Activated T-cell treated with anti-CD3 and anti-CD28 coated beads, Interleukin-2, amount 50 U/mL, for 24 hours (primary cell): Measurements from ENCODE around the gene PAQR5.
"Not testable (repeated sequence)": the region's sequence is repeated elsewhere in the genome, so short reads cannot be mapped to it uniquely, and the experiment has no call there.

Experiments
- DNase-seq: peaks from one replicate; pipeline ENCODE4 v3.0.0-alpha.2; 2020
- H3K27ac Mint-ChIP-seq: 2 replicates; pipeline ENCODE4 v1.8.0; 2020; ENCODE audit warnings: mild to moderate bottlenecking, mixed read lengths
- H3K27me3 Mint-ChIP-seq: 2 replicates; pipeline ENCODE4 v1.8.0; 2020; ENCODE audit warnings: mixed read lengths
- H3K36me3 Mint-ChIP-seq: 2 replicates; pipeline ENCODE4 v1.8.0; 2020; ENCODE audit warnings: low read depth, mixed read lengths
- H3K4me1 Mint-ChIP-seq: 2 replicates; pipeline ENCODE4 v1.8.0; 2020; ENCODE audit warnings: low read depth, mixed read lengths
- H3K4me3 Mint-ChIP-seq: 2 replicates; pipeline ENCODE4 v1.8.0; 2020; ENCODE audit warnings: mild to moderate bottlenecking, moderate library complexity, mixed read lengths
- H3K9me3 Mint-ChIP-seq: 2 replicates; pipeline ENCODE4 v1.8.0; 2020; ENCODE audit warnings: mixed read lengths

PAQR5 gene

DNA sequence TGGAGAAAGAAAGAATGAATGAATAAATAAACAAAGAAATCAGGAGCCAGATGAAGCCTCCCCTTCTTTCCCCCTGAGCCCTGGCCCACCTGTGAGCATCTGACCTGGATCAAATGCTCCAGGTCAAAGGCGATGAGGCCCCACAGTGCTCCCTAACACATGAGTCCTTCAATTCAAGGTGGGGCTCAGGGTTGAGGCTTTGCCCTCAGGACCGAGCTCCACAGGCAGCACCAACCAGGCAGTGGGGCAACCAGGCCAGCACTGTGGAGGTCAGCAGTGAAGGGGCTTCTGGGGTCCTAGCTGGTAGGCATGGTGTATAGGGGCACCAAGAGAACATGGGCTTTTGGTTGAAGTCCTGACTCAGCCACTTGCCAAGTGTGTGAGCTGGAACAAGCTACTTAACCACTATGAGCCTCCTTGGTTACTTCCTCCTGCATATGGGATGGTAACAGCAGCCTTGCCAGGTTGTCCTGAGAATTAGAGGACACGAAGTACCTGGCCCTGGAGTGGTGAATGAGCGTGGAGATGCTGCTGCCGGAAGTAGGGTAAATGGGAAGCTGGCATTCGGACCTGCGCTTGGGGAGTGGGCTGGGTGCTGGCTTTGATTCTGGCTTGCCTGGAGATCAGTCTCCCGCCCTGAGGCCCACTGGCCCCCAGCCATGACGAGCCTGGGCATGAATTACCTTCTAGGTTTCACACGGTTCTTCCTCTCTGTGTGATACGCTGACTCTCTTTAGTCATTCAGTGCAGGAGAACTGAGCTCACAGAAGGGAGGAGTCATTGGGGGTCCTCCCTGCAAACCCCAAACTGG is 10.0 kb upstream of the PAQR5 start:
- Mint-ChIP-seq H3K4me3 (no peak overlapping the region), H3K4me1 (no peaks in the 10 kb centered on the region), H3K9me3 (no peaks in the 10 kb centered on the region), H3K27ac (no peak overlapping the region), H3K36me3 (no peaks in the 10 kb centered on the region), H3K27me3 (no peaks in the 10 kb centered on the region)
- DNase-seq, result no peak

DNA sequence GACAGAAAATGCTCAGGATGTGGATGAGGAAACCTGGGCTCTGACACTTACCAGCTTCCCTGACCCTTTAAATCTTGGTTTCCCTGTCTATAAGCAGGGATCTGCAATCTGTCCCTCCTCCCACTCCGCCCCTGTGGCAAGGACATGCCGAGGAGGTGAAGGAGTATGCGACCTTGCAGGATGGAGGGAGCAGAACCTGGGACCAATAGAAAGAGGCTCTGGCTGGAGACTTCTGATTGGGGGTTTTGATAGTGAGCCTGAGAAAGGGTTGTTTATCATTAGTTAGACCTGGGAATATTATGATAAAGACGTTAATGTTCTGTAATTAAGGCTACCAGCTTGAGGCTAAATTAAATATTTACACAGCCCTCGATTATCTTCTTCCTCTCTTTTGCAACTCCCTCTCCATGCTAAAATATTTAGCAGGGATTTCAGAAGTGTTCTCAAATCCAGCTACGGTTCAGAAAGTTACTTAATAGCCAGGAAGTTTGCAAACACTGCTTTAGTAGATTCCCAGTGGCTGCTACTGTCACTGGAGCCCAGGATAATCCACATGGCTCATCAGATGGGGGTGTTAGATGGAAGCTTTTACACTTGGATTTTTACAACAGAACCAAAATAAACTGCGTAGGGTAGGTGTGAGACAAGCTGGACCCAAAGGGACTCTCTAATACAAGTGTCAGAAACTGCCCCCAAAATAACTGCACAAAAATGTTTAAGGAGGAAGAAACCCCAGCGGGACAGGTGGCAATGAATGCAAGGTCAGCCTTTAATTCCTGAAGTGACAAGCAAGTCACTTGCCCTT is 9.2 kb upstream of the PAQR5 start:
- Mint-ChIP-seq H3K4me1 (no peaks in the 10 kb centered on the region), H3K4me3 (no peak overlapping the region), H3K27ac (no peak overlapping the region), H3K36me3 (no peaks in the 10 kb centered on the region), H3K9me3 (no peaks in the 10 kb centered on the region), H3K27me3 (no peaks in the 10 kb centered on the region)
- no peak for DNase-seq

DNA sequence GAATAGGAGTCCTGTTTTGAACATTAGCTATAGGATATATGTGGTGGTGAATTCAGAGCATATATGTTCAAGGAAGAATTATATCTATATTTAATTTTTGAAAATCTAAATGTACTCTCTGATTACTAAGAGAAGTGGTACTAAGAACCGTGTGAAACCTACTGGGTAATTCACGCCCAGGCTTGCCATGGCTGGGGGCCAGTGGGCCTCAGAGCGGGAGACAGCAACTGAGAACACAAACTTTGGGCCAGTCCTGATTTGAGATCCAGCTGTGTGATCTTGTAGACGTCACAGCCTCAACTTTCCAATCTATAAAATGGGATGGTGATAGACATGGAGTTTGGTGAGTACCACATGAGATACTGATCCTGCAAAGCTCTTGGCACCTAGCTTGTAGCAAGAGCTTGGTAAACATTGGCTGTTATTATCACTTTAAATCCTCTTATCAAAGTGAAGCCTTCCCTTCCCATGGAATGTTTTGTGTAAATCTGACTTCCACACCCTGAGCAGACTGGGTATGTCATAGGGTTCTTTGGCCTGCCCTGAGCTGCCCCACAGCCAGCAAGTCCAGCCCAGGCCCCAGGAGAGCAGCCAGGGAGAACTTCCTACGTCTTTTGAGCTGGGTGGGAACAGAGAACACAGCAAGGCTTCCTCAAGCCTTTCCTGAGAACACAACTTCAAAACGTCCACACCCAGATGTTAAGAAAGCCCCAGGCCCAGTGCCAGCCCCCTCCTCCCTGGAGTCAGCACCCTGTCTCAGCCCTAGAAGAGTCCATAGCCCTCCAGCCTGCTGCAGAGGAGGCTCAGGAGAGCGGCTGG is 8.2 kb upstream of the PAQR5 start:
- Mint-ChIP-seq H3K4me3 (no peak overlapping the region), H3K36me3 (no peaks in the 10 kb centered on the region), H3K27ac (no peak overlapping the region), H3K27me3 (no peaks in the 10 kb centered on the region), H3K4me1 (no peaks in the 10 kb centered on the region), H3K9me3 (no peaks in the 10 kb centered on the region)
- DNase-seq, result no peak

DNA sequence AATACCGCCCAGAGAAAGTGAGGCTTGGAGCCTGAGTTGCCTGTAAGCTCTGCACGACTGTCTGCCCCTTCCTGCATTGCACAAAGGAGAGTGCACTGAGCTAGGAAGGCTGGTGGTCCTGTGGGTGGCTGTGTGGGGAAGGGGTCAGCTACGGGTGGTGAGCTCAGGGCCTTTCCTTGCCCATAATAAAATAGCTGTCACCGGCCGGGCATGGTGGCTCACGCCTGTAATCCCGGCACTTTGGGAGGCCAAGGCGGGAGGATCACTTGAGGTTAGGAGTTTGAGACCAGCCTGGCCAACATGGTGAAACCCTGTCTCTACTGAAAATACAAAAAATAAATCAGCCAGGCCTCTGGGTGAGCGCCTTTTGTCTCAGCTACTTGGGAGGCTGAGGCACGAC is 7.1 kb upstream of the PAQR5 start:
- DNase-seq, H3K27me3 Mint-ChIP-seq, H3K27ac Mint-ChIP-seq, H3K4me3 Mint-ChIP-seq, H3K36me3 Mint-ChIP-seq, H3K9me3 Mint-ChIP-seq, H3K4me1 Mint-ChIP-seq: not testable (repeated sequence)

DNA sequence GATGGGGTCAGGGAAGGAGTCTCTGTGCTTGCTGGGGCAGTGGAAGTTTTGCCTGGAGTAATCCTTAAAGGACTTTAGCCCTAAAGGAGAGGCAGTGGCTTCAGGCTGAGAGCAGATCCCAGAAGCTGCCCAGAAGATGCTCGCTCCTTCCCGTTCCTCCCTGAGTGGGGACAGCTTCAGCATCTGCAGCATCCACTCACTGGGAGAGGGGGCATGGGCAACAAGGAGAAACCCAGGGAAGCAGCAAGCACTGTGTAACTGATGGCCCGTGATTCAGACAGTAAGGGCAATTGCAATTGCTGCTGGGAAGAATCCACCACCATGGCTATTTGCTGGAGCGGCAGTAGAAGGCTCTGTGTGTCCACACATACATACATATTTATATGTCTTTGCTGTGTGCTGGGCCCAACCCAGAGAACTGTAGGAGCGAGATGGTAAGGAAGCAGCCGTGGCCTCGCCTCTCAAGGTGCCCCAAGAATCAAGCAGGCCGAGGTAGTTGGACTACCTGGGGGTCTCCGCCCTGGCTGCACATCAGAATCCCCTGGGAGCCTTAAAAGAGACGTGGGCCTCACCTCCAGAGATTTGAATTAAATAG is 5.8 kb upstream of the PAQR5 start:
- DNase-seq, result no peak
- Mint-ChIP-seq H3K4me1 (no peaks in the 10 kb centered on the region), H3K9me3 (no peaks in the 10 kb centered on the region), H3K4me3 (no peak overlapping the region), H3K36me3 (no peaks in the 10 kb centered on the region), H3K27ac (no peak overlapping the region), H3K27me3 (peaks cover 17% of the 10 kb centered on the region)

DNA sequence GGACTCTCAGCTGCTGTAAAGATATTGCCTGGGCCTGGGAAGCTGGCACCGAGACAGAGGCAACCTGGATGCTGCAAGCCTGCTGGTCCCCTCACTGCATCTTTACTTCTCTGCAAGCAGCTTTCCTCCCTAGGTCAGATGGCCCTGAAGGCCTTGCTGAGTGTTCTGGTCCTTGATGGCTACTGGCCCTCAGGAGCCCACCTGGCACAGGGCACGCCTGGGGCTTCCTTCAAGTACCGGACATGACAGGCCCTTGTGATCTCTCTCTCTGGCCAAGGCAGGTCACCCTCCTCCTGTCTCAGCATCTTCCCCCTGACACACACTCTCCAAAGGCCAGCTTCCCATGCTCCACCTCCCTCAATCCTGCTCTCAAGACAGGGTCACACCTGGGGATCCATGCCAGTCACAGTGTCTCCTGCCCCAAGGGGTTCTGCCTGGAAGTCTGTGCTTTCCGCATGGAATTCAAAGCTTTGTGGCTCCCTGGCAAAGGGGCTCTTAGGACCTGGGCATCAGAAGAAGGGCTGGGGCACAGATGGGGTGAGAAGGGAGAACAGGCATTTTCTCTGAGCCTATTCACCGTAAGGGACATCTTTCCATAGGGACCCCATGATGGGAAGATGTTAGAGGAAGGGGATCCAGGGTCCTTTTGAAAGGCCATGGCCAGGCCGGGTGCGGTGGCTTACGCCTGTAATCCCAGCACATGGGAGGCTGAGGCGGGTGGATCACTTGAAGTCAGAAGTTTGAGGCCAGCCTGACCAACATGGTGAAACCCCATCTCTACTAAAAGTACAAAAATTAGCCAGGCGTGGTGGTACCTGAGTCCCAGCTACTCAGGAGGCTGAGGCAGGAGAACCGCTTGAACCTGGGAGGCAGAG is 4.7 kb upstream of the PAQR5 start:
- no peaks in the 10 kb centered on the region for H3K9me3 Mint-ChIP-seq
- no peaks in the 10 kb centered on the region for H3K36me3 Mint-ChIP-seq
- H3K27me3 Mint-ChIP-seq, result peaks cover 25% of the 10 kb centered on the region
- no peak overlapping the region for H3K27ac Mint-ChIP-seq
- no peaks in the 10 kb centered on the region for H3K4me1 Mint-ChIP-seq
- no peak overlapping the region for H3K4me3 Mint-ChIP-seq
- no peak for DNase-seq

DNA sequence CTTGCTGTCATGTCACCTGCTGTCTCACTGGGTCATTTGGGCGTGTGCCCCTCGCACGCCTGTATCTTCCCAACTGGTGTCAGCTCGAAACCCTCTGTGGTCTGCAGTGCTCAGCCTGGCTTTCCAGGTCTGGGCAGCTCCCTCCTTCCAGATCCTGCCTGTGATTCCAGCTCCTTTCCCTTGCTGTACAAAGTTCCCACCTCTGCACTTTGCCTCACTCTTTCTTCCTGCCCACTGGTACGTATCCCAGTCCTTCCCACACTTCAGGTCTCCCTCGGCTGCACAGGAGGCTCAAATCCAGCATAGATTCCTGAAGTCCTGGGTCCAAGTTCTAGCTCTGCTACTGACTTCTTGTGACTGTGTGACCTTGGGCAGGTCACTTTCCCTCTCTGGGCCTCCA is 2.1 kb upstream of the PAQR5 start:
- Mint-ChIP-seq H3K36me3 (no peaks in the 10 kb centered on the region), H3K4me1 (no peaks in the 10 kb centered on the region), H3K27me3 (peaks cover 46% of the 10 kb centered on the region), H3K27ac (no peak overlapping the region), H3K4me3 (no peak overlapping the region), H3K9me3 (no peaks in the 10 kb centered on the region)
- no peak for DNase-seq

DNA sequence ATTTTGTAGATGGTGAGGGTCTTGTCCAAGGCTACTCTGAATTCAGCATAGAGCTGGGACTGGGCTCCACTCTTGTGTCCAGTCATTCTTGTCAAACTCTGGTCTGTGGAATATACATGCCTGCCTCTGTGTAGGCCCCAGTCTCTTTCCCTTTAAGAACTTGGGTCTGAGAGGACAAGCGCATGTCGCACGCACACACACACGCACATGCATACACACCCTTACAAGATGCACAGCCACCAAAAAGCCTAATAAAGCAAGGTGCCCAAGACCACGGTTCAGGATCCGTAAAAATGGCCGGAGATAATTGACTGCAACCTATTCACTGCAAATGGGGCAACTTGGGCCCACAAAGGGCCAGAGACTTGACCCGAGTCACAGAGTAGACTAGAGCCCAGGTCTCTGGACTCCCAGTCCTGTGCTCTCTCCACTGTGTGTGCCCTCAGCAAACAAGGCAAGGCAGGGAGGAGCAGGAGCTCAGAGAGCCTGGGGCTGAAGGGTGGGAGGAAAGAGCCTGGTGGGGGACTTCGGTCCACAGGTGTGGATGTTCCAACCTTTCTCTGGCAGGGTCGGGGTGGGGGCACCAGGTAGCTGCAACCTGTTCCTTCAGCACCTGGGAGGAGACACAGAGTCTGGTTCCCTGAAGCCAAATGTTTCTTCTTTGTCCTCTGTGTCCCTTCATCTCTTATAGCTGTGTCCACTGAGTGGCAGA is 914 bp upstream of the PAQR5 start:
- Mint-ChIP-seq H3K27ac (no peak overlapping the region), H3K9me3 (no peaks in the 10 kb centered on the region), H3K27me3 (peaks cover 58% of the 10 kb centered on the region), H3K4me1 (no peaks in the 10 kb centered on the region), H3K36me3 (no peaks in the 10 kb centered on the region), H3K4me3 (no peak overlapping the region)
- no peak for DNase-seq

DNA sequence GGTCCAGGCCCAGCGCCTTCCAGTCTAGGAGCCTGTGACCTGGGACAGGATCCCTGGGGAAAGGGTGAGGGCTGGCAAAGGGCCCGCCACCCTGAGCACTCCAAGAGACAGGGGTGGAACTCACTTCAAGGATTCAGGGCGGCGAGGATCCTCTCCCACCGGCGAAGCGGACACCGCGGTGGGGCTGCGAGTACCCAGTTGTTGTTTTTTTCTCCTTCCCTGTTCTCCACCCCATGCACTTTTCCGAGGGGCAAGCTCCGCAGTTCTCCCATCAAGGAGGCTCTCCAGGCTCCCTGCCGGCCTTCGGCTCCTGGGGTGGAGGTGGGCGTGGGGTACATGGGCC is 387 bp upstream of the PAQR5 start:
- H3K4me3 Mint-ChIP-seq, result peak overlapping the region; percentile 44
- H3K9me3 Mint-ChIP-seq, result no peaks in the 10 kb centered on the region
- H3K4me1 Mint-ChIP-seq, result no peaks in the 10 kb centered on the region
- DNase-seq, result no peak
- H3K36me3 Mint-ChIP-seq, result no peaks in the 10 kb centered on the region
- H3K27ac Mint-ChIP-seq, result no peak overlapping the region
- H3K27me3 Mint-ChIP-seq, result peaks cover 61% of the 10 kb centered on the region

DNA sequence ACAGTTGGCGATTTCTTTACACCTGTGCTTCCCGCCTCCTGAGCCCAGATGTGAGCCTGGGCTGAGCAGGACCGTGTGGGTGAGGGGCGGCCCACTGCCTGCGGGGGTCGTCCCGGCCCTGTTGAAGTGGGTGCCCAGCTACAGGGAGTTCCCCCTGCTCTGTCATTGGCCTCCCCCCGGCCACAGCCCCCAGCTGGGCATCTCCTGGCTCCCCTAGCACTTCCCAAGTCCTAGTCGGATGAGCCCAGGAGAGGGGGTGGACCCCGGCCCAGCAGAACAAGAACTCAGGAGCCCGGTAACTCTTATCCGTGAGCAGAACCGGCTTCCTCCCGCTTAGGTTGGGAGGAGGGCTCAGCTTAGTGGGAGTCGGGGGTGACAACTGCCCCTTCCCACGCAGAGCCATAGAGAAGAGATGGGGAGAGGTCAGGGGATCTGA is 757 bp downstream of the PAQR5 start:
- Mint-ChIP-seq H3K27me3 (peaks cover 66% of the 10 kb centered on the region), H3K9me3 (no peaks in the 10 kb centered on the region), H3K4me3 (no peak overlapping the region), H3K36me3 (no peaks in the 10 kb centered on the region), H3K4me1 (no peaks in the 10 kb centered on the region), H3K27ac (no peak overlapping the region)
- DNase-seq, result no peak

DNA sequence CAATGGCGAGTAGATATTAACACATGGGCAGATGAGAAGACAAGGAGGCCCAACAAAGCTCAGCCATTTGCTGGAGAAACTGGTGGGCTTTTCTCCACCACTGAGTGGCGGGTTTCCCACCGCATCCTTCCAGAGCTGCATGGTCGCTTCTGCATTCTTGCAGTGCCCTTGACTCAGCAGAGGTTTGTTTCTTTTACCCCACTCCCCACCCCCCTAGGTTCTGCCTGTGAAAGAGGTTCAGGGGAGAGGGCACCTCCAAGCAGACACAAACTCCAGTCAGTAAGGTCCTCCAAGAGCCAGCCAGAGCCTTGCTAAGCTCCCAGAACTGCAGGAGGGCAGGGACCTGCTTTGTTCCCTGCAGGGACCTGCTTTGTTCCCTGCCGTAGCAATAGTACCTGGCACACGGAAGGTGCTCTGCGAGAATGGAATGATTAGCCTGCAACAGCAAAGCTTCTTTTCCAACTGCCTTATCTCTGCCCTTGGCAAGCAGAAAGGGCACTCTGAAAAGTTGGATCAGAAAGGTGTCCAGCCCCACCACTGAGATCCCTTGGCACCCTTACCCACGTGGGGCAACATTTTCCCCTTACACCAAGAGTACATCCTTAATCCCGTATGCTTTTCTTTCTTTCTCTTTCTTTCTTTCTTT is 1.4 kb downstream of the PAQR5 start:
- no peaks in the 10 kb centered on the region for H3K9me3 Mint-ChIP-seq
- no peak overlapping the region for H3K27ac Mint-ChIP-seq
- H3K4me3 Mint-ChIP-seq, result no peak overlapping the region
- H3K4me1 Mint-ChIP-seq, result no peaks in the 10 kb centered on the region
- no peak for DNase-seq
- H3K36me3 Mint-ChIP-seq, result no peaks in the 10 kb centered on the region
- peaks cover 72% of the 10 kb centered on the region for H3K27me3 Mint-ChIP-seq

DNA sequence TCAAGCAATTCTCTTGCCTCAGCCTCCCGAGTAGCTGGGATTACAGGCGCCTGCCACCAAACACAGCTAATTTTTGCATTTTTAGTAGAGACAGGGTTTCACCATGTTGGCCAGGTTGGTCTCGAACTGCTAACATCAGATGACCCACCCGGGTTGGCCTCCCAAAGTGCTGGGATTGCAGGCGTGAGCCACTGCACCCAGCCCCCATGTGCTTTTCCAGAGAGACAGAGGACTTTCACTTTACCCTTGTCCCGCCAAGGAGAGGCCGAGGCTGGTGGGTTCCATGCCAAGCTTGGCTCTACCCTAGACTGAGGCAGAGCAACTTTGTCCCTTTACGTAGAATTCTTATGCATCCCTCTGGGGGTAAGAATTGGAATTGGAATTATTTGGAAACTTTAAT is 2.4 kb downstream of the PAQR5 start:
- not testable (repeated sequence) for H3K27ac Mint-ChIP-seq, H3K36me3 Mint-ChIP-seq, H3K9me3 Mint-ChIP-seq, DNase-seq, H3K4me1 Mint-ChIP-seq, H3K4me3 Mint-ChIP-seq
- peaks cover 72% of the 10 kb centered on the region for H3K27me3 Mint-ChIP-seq

DNA sequence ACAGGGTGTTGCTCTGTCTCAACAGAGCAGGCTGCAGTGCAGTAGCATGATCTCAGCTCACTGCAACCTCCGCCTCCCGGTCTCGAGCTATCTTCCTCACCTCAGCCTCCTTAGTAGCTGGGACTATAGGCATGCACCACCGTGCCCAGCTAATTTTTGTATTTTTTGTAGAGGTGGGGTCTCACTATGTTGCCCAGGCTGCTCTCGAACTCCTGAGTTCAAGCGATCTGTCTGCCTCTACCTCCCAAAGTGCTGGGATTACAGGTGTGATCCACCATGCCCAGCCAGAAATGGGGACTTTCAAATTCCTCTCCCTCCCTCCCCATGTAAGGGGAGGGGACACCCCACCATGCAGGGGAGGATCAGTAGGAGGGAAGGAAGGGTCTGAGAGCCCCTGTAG is 3.4 kb downstream of the PAQR5 start:
- peaks cover 64% of the 10 kb centered on the region for H3K27me3 Mint-ChIP-seq
- DNase-seq, H3K4me1 Mint-ChIP-seq, H3K36me3 Mint-ChIP-seq, H3K9me3 Mint-ChIP-seq, H3K27ac Mint-ChIP-seq, H3K4me3 Mint-ChIP-seq: not testable (repeated sequence)
